ENCODE results near the gene ALDH1A2. TPM values are rescaled to one million over a fixed set of nuclear protein-coding genes. Genes with fewer than 3 reads are reported as not detected.

The ALDH1A2 gene
- polyA plus RNA-seq, 1 donor from 2014 or later: 0.24 TPM

GRCh38 chr15:58058073-58058472, 7.4 kb downstream of the ALDH1A2 start:
- Histone ChIP-seq H3K9ac (ENCODE audit: low read length) (no peak overlapping the region), H3K27me3 (ENCODE audit: insufficient read depth, low read depth, low read length) (peaks cover 78% of the 10 kb centered on the region), H2AFZ (ENCODE audit: low read depth, low read length) (no peak overlapping the region), H3K4me2 (ENCODE audit: low read length) (no peak overlapping the region), H3K9me2 (ENCODE audit: insufficient read depth, low read length) (no peaks in the 10 kb centered on the region), H3K9me3 (ENCODE audit: low read length) (no peaks in the 10 kb centered on the region), H3K4me3 (ENCODE audit: low read length) (no peak overlapping the region), H3K27ac (ENCODE audit: low read length) (no peak overlapping the region), H4K20me1 (ENCODE audit: insufficient read depth) (no peaks in the 10 kb centered on the region), H3F3A (ENCODE audit: insufficient read depth, low read length, poor library complexity, severe bottlenecking) (no peaks in the 10 kb centered on the region), H3K36me3 (ENCODE audit: insufficient read depth, low read length) (no peaks in the 10 kb centered on the region), H3K79me2 (replicated peaks; ENCODE audit: insufficient read depth, low read length) (no peaks in the 10 kb centered on the region)
- TF ChIP-seq, protein P1, sequence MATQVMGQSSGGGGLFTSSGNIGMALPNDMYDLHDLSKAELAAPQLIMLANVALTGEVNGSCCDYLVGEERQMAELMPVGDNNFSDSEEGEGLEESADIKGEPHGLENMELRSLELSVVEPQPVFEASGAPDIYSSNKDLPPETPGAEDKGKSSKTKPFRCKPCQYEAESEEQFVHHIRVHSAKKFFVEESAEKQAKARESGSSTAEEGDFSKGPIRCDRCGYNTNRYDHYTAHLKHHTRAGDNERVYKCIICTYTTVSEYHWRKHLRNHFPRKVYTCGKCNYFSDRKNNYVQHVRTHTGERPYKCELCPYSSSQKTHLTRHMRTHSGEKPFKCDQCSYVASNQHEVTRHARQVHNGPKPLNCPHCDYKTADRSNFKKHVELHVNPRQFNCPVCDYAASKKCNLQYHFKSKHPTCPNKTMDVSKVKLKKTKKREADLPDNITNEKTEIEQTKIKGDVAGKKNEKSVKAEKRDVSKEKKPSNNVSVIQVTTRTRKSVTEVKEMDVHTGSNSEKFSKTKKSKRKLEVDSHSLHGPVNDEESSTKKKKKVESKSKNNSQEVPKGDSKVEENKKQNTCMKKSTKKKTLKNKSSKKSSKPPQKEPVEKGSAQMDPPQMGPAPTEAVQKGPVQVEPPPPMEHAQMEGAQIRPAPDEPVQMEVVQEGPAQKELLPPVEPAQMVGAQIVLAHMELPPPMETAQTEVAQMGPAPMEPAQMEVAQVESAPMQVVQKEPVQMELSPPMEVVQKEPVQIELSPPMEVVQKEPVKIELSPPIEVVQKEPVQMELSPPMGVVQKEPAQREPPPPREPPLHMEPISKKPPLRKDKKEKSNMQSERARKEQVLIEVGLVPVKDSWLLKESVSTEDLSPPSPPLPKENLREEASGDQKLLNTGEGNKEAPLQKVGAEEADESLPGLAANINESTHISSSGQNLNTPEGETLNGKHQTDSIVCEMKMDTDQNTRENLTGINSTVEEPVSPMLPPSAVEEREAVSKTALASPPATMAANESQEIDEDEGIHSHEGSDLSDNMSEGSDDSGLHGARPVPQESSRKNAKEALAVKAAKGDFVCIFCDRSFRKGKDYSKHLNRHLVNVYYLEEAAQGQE (IDR thresholded peaks at IDR 0.05; ENCODE audit: borderline replicate concordance): no peak
- TF ChIP-seq MXI1 (conservative IDR thresholded peaks at IDR 0.05; ENCODE audit: poor library complexity, severe bottlenecking) (no peak), SMC3 (conservative IDR thresholded peaks at IDR 0.05; ENCODE audit: poor library complexity) (no peak), TAF1 (IDR thresholded peaks at IDR 0.05; ENCODE audit: low read depth) (no peak), RAD21 (conservative IDR thresholded peaks at IDR 0.05) (no peak), POLR2AphosphoS5 (IDR thresholded peaks at IDR 0.05) (no peak), EZH2 (IDR thresholded peaks at IDR 0.05; ENCODE audit: borderline replicate concordance, insufficient read depth, low read length, poor library complexity, severe bottlenecking) (no peak), EP300 (conservative IDR thresholded peaks at IDR 0.05; ENCODE audit: poor library complexity, severe bottlenecking) (no peak)
- TF ChIP-seq, protein P2, sequence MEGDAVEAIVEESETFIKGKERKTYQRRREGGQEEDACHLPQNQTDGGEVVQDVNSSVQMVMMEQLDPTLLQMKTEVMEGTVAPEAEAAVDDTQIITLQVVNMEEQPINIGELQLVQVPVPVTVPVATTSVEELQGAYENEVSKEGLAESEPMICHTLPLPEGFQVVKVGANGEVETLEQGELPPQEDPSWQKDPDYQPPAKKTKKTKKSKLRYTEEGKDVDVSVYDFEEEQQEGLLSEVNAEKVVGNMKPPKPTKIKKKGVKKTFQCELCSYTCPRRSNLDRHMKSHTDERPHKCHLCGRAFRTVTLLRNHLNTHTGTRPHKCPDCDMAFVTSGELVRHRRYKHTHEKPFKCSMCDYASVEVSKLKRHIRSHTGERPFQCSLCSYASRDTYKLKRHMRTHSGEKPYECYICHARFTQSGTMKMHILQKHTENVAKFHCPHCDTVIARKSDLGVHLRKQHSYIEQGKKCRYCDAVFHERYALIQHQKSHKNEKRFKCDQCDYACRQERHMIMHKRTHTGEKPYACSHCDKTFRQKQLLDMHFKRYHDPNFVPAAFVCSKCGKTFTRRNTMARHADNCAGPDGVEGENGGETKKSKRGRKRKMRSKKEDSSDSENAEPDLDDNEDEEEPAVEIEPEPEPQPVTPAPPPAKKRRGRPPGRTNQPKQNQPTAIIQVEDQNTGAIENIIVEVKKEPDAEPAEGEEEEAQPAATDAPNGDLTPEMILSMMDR (IDR thresholded peaks at IDR 0.05; ENCODE audit: poor library complexity, severe bottlenecking): no peak

- no peaks in the 10 kb centered on the region for H3K36me3 ChIP-seq (ENCODE audit: insufficient read depth, low read length)
- TF ChIP-seq TAF1 (IDR thresholded peaks at IDR 0.05; ENCODE audit: low read depth) (no peak), MXI1 (conservative IDR thresholded peaks at IDR 0.05; ENCODE audit: poor library complexity, severe bottlenecking) (no peak), POLR2AphosphoS5 (IDR thresholded peaks at IDR 0.05) (no peak), EZH2 (IDR thresholded peaks at IDR 0.05; ENCODE audit: borderline replicate concordance, insufficient read depth, low read length, poor library complexity, severe bottlenecking) (no peak), SMC3 (conservative IDR thresholded peaks at IDR 0.05; ENCODE audit: poor library complexity) (no peak), RAD21 (conservative IDR thresholded peaks at IDR 0.05) (no peak), EP300 (conservative IDR thresholded peaks at IDR 0.05; ENCODE audit: poor library complexity, severe bottlenecking) (no peak)
- TF ChIP-seq, protein P2 (IDR thresholded peaks at IDR 0.05; ENCODE audit: poor library complexity, severe bottlenecking): no peak
- TF ChIP-seq, protein P1 (IDR thresholded peaks at IDR 0.05; ENCODE audit: borderline replicate concordance): no peak
- H3K9ac ChIP-seq (ENCODE audit: low read length): no peak overlapping the region
- no peaks in the 10 kb centered on the region for H3K9me3 ChIP-seq (ENCODE audit: low read length)
- no peaks in the 10 kb centered on the region for H3F3A ChIP-seq (ENCODE audit: insufficient read depth, low read length, poor library complexity, severe bottlenecking)
- H4K20me1 ChIP-seq (ENCODE audit: insufficient read depth): no peaks in the 10 kb centered on the region
- H3K79me2 ChIP-seq (replicated peaks; ENCODE audit: insufficient read depth, low read length): no peaks in the 10 kb centered on the region
- H3K9me2 ChIP-seq (ENCODE audit: insufficient read depth, low read length): no peaks in the 10 kb centered on the region
- H3K27me3 ChIP-seq (ENCODE audit: insufficient read depth, low read depth, low read length): peaks cover 78% of the 10 kb centered on the region
- no peak overlapping the region for H3K4me3 ChIP-seq (ENCODE audit: low read length)
- H2AFZ ChIP-seq (ENCODE audit: low read depth, low read length): no peak overlapping the region
- no peak overlapping the region for H3K4me2 ChIP-seq (ENCODE audit: low read length)
- no peak overlapping the region for H3K27ac ChIP-seq (ENCODE audit: low read length)
These were observed 8.0 kb downstream of the ALDH1A2 start for GRCh38 chr15:58057559-58057958.

Data from neural cell (in vitro differentiated cells).